ENCODE results near the gene FBLN1. TPM values are rescaled to one million over a fixed set of nuclear protein-coding genes. Genes with fewer than 3 reads are reported as not detected.

FBLN1 gene
- total RNA-seq, 1 donor = 256 TPM

DNA sequence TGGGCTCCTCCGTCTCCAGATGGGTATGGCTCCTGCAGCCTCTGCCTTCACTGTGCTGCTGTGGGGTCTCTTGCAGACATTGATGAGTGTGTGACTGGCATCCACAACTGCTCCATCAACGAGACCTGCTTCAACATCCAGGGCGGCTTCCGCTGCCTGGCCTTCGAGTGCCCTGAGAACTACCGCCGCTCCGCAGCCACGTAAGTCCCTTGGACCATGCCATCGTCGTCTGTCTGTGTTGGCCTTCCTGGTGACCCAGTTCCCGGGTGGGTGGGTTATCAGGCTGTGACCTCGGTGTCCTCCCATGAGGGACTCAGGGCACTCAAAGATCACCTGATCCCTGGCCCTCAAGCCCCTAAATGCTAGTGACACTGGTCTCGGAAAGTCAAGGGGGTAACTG lies 47.7 kb downstream of the FBLN1 start:
- TF ChIP-seq, protein P1, sequence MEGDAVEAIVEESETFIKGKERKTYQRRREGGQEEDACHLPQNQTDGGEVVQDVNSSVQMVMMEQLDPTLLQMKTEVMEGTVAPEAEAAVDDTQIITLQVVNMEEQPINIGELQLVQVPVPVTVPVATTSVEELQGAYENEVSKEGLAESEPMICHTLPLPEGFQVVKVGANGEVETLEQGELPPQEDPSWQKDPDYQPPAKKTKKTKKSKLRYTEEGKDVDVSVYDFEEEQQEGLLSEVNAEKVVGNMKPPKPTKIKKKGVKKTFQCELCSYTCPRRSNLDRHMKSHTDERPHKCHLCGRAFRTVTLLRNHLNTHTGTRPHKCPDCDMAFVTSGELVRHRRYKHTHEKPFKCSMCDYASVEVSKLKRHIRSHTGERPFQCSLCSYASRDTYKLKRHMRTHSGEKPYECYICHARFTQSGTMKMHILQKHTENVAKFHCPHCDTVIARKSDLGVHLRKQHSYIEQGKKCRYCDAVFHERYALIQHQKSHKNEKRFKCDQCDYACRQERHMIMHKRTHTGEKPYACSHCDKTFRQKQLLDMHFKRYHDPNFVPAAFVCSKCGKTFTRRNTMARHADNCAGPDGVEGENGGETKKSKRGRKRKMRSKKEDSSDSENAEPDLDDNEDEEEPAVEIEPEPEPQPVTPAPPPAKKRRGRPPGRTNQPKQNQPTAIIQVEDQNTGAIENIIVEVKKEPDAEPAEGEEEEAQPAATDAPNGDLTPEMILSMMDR (IDR thresholded peaks at IDR 0.05; ENCODE audit: insufficient read depth, low read depth, low read length) = no peak
- no peak for DNase-seq (ENCODE audit: low read depth)
- H3K4me3 ChIP-seq (ENCODE audit: low read depth, low read length) = no peak overlapping the region

- TF ChIP-seq, protein P1 (IDR thresholded peaks at IDR 0.05; ENCODE audit: insufficient read depth, low read depth, low read length) = no peak
- no peak overlapping the region for H3K4me3 ChIP-seq (ENCODE audit: low read depth, low read length)
- DNase-seq (ENCODE audit: low read depth) = no peak
Measured at GRCh38 chr22:45550891-45551290, 48.2 kb downstream of the FBLN1 start.

- TF ChIP-seq, protein P1 (IDR thresholded peaks at IDR 0.05; ENCODE audit: insufficient read depth, low read depth, low read length) = no peak
- H3K4me3 ChIP-seq (ENCODE audit: low read depth, low read length) = no peak overlapping the region
- peak; percentile 74 for DNase-seq (ENCODE audit: low read depth)
Measured at GRCh38 chr22:45551310-45552016, 48.8 kb downstream of the FBLN1 start.

- no peak for DNase-seq (ENCODE audit: low read depth)
- no peak overlapping the region for H3K4me3 ChIP-seq (ENCODE audit: low read depth, low read length)
- TF ChIP-seq, protein P1 (IDR thresholded peaks at IDR 0.05; ENCODE audit: insufficient read depth, low read depth, low read length) = no peak
Measured at GRCh38 chr22:45552017-45552411, 49.3 kb downstream of the FBLN1 start.

- H3K4me3 ChIP-seq (ENCODE audit: low read depth, low read length) = no peak overlapping the region
- DNase-seq (ENCODE audit: low read depth) = peak; percentile 98
- TF ChIP-seq, protein P1 (IDR thresholded peaks at IDR 0.05; ENCODE audit: insufficient read depth, low read depth, low read length) = peak; percentile 46
Measured at GRCh38 chr22:45552580-45553350, 50.1 kb downstream of the FBLN1 start.

DNA sequence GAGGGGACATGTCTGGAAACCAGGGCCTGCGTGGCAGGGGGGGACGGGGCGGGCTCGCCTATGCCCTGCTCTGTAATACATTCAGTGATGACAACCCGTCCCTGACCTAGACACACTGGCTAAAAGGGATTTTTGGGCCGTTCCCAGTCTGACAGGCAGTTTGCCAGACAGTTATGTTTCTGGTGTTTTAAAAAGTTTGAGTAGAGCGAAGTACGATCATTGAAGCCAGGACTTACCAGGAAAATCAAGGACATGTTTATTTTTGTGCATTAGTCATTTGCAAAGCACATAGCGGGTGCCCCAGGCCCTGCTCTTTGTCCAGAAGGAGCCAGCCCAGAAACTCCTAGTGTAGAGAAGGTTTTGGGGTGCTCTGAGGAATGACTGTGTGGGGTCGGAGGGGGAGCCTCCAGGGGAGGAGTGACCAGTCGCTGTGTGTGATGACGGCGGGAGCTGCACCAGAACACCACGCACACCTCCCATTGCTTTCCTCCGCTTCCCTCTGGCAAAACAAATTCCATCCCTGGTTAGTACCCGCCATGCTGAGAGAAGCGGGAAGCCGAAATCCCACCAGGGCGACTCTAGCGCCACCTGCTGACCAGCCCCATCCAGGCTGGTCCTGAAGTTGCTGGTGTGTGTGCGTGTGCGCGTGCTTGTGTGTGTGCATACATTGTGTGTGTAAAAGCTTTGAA lies 50.8 kb downstream of the FBLN1 start:
- peak; percentile 87 for DNase-seq (ENCODE audit: low read depth)
- TF ChIP-seq, protein P1 (IDR thresholded peaks at IDR 0.05; ENCODE audit: insufficient read depth, low read depth, low read length) = peak; percentile 96
- H3K4me3 ChIP-seq (ENCODE audit: low read depth, low read length) = no peak overlapping the region

Data from fibroblast of villous mesenchyme (primary cell).